Calu3 (cell line): Measurements from ENCODE around the gene OR2B2. TPM values are rescaled to one million over a fixed set of nuclear protein-coding genes. Genes with fewer than 3 reads are reported as not detected.
"Not testable (repeated sequence)": the region's sequence is repeated elsewhere in the genome, so short reads cannot be mapped to it uniquely, and the experiment has no call there.

ENCODE experiments used
- BruUV-seq: library from RNA; stranded (reverse); fragments of 400-500 nt; replicated peaks from 2 replicates; lab custom pipeline; 2021; lab: Mats Ljungman, UMichigan
- CTCF ChIA-PET: fragments of 300-600 bp; sonication (Branson Sonifier 250); formaldehyde crosslinking; loops from one replicate; lab custom pipeline; 2022; ENCODE audit warnings: antibody characterized with exemption; lab: Charles Lee
- DNase-seq: peaks from one replicate; pipeline ENCODE4 v3.0.0; 2022
- H3K27ac Mint-ChIP-seq: one replicate; pipeline ENCODE4 v1.8.0; 2022; ENCODE audit warnings: mixed read lengths; ENCODE audit not compliant: unreplicated experiment
- H3K27me3 Mint-ChIP-seq: one replicate; pipeline ENCODE4 v1.8.0; 2022; ENCODE audit warnings: mixed read lengths; ENCODE audit not compliant: unreplicated experiment
- H3K36me3 Mint-ChIP-seq: one replicate; pipeline ENCODE4 v1.8.0; 2022; ENCODE audit warnings: mild to moderate bottlenecking, moderate library complexity, mixed read lengths; ENCODE audit not compliant: insufficient read depth, unreplicated experiment
- H3K4me1 Mint-ChIP-seq: one replicate; pipeline ENCODE4 v1.8.0; 2022; ENCODE audit warnings: mild to moderate bottlenecking, low read depth, mixed read lengths; ENCODE audit not compliant: unreplicated experiment
- H3K4me3 Mint-ChIP-seq: one replicate; pipeline ENCODE4 v1.8.0; 2022; ENCODE audit warnings: mild to moderate bottlenecking, low read depth, moderate library complexity, mixed read lengths; ENCODE audit not compliant: unreplicated experiment
- H3K9me3 Mint-ChIP-seq: one replicate; pipeline ENCODE4 v1.8.0; 2022; ENCODE audit warnings: low read depth, mixed read lengths; ENCODE audit not compliant: unreplicated experiment
- intact Hi-C: fragments of 100-400 bp; cut with micrococcal nuclease; formaldehyde crosslinking; loops from one replicate; pipeline ENCODE4 v1.10.0; 2022; ENCODE audit not compliant: unreplicated experiment
- total RNA-seq: library from RNA; stranded (reverse); gene quantifications from 2 replicates; pipeline ENCODE4 v1.2.3, GENCODE V29; 2022
- TF ChIP-seq, protein P1 (sequence below): fragments of 200-600 bp; IDR thresholded peaks from one replicate; pipeline ENCODE4 v1.8.0; 2022; ENCODE audit warnings: antibody characterized with exemption; ENCODE audit not compliant: unreplicated experiment

The OR2B2 gene
- total RNA-seq, 1 experiment from 2014 or later: not detected

- intact Hi-C loops: loop anchor here (5.0 kb wide), 1 partner anchor 310 kb away; no protein-coding TSS in a partner anchor
- H3K27me3 Mint-ChIP-seq: no peaks in the 10 kb centered on the region
- TF ChIP-seq, protein P1, sequence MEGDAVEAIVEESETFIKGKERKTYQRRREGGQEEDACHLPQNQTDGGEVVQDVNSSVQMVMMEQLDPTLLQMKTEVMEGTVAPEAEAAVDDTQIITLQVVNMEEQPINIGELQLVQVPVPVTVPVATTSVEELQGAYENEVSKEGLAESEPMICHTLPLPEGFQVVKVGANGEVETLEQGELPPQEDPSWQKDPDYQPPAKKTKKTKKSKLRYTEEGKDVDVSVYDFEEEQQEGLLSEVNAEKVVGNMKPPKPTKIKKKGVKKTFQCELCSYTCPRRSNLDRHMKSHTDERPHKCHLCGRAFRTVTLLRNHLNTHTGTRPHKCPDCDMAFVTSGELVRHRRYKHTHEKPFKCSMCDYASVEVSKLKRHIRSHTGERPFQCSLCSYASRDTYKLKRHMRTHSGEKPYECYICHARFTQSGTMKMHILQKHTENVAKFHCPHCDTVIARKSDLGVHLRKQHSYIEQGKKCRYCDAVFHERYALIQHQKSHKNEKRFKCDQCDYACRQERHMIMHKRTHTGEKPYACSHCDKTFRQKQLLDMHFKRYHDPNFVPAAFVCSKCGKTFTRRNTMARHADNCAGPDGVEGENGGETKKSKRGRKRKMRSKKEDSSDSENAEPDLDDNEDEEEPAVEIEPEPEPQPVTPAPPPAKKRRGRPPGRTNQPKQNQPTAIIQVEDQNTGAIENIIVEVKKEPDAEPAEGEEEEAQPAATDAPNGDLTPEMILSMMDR: no peak
- H3K4me3 Mint-ChIP-seq: peak overlapping the region; percentile 87
- no TSS peak for BruUV-seq
- peaks cover 18% of the 10 kb centered on the region for H3K4me1 Mint-ChIP-seq
- H3K9me3 Mint-ChIP-seq: no peaks in the 10 kb centered on the region
- H3K27ac Mint-ChIP-seq: peak overlapping the region; percentile 99
- peaks cover 29% of the 10 kb centered on the region for H3K36me3 Mint-ChIP-seq
- CTCF ChIA-PET: interaction anchor here (0.6 to 1.0 kb wide), 6 partner anchors 50 to 763 kb away, joined by 3 to 7 read pairs (median 4); partner anchors contain the start of gene ZSCAN26
- DNase-seq: no peak
These were observed 10.4 kb downstream of the OR2B2 start for GRCh38 chr6:27901801-27902200.

- intact Hi-C loops: loop anchor here (5.0 kb wide), 1 partner anchor 312 kb away; no protein-coding TSS in a partner anchor
- not testable (repeated sequence) for H3K4me3 Mint-ChIP-seq, H3K9me3 Mint-ChIP-seq, BruUV-seq, H3K27ac Mint-ChIP-seq, DNase-seq, H3K27me3 Mint-ChIP-seq
- CTCF ChIA-PET: interaction anchor here (0.7 kb wide), 1 partner anchor 774 kb away, joined by 3 read pairs; no protein-coding TSS in a partner anchor
- Mint-ChIP-seq H3K4me1 (peaks cover 18% of the 10 kb centered on the region), H3K36me3 (peaks cover 29% of the 10 kb centered on the region)
These were observed 12.0 kb downstream of the OR2B2 start for GRCh38 chr6:27900197-27900596.

DNA sequence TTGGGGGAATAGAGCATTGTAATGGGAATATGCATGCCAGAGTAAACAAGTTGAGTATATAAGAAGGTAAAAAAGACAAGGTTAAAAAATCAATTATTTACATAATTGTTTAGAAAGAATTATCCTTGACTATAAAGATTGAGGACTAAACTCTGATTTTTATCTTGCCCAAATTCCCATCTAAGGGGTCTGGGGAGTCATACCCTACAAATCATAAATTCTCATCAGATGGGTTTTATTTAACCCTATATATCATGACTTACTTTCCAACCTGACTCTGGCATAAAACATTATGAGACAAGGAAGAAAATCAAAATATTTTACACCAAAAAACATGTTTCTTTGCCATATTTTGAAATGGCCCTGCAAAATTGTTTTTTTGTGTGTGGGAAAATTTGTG lies 12.7 kb downstream of the OR2B2 start:
- Mint-ChIP-seq H3K27me3 (no peaks in the 10 kb centered on the region), H3K4me3 (no peak overlapping the region), H3K4me1 (peaks cover 18% of the 10 kb centered on the region), H3K36me3 (peaks cover 29% of the 10 kb centered on the region), H3K27ac (no peak overlapping the region), H3K9me3 (no peaks in the 10 kb centered on the region)
- no peak for DNase-seq
- CTCF ChIA-PET: interaction anchor here (0.7 kb wide), 1 partner anchor 774 kb away, joined by 3 read pairs; no protein-coding TSS in a partner anchor
- BruUV-seq: no TSS peak
- TF ChIP-seq, protein P1: no peak
- intact Hi-C loops: loop anchor here (5.0 to 10.0 kb wide), 4 partner anchors 147 to 712 kb away; no protein-coding TSS in a partner anchor

GRCh38 chr6:27897580-27898206 lies 14.5 kb downstream of the OR2B2 start:
- CTCF ChIA-PET: interaction anchor here (0.6 to 0.9 kb wide), 2 partner anchors 25 to 619 kb away, joined by 3 read pairs; a partner anchor contains a TSS
- no peak for DNase-seq
- Mint-ChIP-seq H3K36me3 (peaks cover 18% of the 10 kb centered on the region), H3K4me3 (no peak overlapping the region), H3K9me3 (no peaks in the 10 kb centered on the region), H3K27me3 (no peaks in the 10 kb centered on the region), H3K4me1 (peaks cover 18% of the 10 kb centered on the region), H3K27ac (peak overlapping the region; percentile 50)
- TF ChIP-seq, protein P1: no peak
- BruUV-seq: no TSS peak
- intact Hi-C loops: loop anchor here (5.0 to 10.0 kb wide), 4 partner anchors 145 to 710 kb away; no protein-coding TSS in a partner anchor
